Stimulated activated CD4-positive, alpha-beta T cell treated with anti-CD3 and anti-CD28 coated beads, Interleukin-2, amount 100 ng/mL, for 4 hours (primary cell): ENCODE measurements around the gene ACER3.
"Not testable (repeated sequence)": the region's sequence is repeated elsewhere in the genome, so short reads cannot be mapped to it uniquely, and the experiment has no call there.

Source experiments
- DNase-seq: peaks from one replicate; pipeline ENCODE4 v3.0.0-alpha.2; 2020; ENCODE audit warnings: low read depth

ACER3 gene

GRCh38 chr11:76836613-76837291 is 24.0 kb upstream of the ACER3 start:
- DNase-seq: no peak

- DNase-seq: no peak
Measured at GRCh38 chr11:76837696-76838677, 22.7 kb upstream of the ACER3 start.

DNA sequence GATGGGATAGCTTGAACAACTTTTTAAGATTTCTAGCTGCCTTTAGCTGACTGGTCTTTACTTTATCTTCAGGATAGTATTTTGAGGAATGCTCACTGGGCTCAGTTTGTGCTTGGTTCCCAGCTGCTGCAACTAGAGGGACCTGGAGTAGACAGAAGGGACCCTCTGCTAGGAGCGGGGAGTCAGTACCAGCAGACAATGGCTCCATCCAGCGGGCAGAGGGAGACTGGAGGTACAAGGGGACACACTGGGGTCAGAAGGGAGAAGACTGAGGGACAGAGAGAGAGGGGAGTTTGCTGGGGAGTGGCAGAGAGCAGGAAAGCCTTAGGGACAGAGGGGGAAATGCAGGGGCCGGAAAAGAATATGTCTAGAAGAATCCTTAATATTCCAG is 22.0 kb upstream of the ACER3 start:
- DNase-seq: no peak

- DNase-seq: no peak
Measured at GRCh38 chr11:76839311-76839710, 21.4 kb upstream of the ACER3 start.

DNA sequence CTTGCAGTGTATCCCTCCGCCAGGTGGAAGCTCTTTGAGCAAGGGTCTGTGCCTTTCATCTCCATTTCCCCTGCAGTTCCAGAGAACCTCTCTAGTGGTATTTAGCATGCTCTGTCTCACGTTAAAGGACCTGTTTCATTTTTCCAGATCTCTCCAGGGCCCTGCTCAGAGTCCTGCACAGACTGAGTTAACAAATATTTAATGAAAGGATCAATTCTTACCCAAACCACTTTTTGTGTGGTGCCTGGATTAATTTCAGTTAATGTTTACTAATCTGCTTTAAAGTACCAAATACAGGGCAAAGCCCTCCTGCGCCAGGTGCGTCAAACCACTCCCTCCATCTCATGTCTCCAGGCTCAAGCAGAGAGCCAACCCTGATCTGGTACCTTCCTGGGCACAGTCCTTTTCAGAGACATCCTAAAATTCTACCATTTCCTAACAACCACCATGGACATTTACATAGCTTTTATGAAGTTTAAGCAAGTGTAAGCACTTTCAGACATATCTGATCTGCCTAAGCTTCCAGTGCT is 18.7 kb upstream of the ACER3 start:
- DNase-seq: no peak

DNA sequence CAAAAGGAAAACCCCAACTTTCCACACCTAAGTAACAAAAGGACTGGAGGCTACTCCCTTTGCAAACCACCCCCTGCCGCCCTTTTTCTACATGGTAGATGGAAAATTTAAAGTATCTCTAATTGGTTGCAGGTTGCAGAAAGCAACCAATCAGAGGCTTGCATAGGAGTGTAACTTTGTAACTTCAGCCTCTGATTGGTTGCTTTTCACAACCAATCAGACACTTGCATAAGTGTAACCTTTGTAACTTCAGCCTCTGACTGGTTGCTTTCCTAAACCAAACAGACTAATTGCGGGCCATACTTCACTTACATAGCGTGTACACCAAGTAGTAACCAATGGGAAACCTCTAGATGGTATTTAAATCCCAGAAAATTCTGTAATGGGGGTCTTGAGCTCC is 16.8 kb upstream of the ACER3 start:
- no peak for DNase-seq

- DNase-seq: no peak
Measured at GRCh38 chr11:76844511-76844910, 16.2 kb upstream of the ACER3 start.

DNA sequence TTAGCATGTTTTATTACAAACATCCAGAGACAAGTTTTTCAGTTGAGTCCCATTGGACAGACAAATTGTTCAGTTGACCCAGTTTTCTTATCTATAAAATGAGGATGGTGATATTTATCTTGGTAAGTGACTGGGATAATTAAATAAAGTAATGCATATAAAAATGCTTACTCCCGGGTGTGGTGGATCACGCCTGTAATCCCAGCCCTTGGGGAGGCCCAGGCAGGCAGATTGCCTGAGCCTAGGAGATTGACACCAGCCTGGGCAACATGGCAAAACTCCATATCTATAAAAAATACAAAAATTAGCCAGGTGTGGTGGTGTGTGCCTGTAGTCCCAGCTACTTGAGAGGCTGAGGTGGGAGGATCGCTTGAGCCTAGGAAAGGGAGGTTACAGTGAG is 15.6 kb upstream of the ACER3 start:
- DNase-seq: no peak

- DNase-seq: no peak
Measured at GRCh38 chr11:76846441-76846840, 14.3 kb upstream of the ACER3 start.

GRCh38 chr11:76849376-76849775 is 11.3 kb upstream of the ACER3 start:
- no peak for DNase-seq

GRCh38 chr11:76850130-76850529 is 10.6 kb upstream of the ACER3 start:
- DNase-seq: no peak

DNA sequence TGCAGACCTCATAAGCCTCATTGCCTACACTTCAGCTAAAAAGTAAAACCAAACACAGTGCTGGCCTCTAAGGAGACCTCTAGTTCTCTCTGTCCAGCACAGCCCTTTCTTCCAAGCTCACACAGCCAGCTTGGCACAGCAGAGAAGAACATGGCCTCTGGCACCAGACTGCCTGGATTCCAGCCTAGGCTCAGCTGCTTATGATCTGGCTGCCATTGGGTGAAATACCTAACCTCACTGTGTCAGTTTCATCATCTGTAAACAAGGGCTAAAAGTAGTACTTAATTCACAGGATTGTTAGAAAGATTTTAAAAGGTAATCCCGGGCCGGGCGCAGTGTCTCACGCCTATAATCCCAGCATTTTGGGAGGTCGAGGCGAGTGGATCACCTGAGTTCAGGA is 9.9 kb upstream of the ACER3 start:
- DNase-seq: no peak

DNA sequence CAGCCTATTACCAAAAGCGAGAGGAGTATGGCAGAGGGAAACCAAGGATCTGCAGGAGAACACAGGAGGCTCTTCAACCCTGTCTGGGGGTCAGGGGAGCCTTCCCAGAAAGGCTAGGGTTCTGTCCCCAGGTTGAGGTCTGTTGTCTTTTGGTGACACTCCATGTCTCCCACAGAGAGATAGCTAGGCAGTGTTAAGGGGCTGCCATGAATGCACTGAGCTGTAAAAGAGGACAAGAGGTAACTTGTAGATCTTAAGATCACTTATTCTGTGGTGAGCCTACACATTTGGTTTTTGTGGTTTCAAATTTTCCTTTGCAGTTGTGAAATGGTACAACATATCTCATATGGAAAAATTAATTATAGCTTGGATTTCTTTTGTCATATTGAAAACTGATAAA is 6.0 kb upstream of the ACER3 start:
- DNase-seq: no peak

- DNase-seq: not testable (repeated sequence)
Measured at GRCh38 chr11:76855670-76856069, 5.0 kb upstream of the ACER3 start.

GRCh38 chr11:76856106-76856505 is 4.6 kb upstream of the ACER3 start:
- DNase-seq: no peak

GRCh38 chr11:76856571-76856970 is 4.1 kb upstream of the ACER3 start:
- DNase-seq: no peak

GRCh38 chr11:76857781-76858410 is 2.8 kb upstream of the ACER3 start:
- DNase-seq: no peak

DNA sequence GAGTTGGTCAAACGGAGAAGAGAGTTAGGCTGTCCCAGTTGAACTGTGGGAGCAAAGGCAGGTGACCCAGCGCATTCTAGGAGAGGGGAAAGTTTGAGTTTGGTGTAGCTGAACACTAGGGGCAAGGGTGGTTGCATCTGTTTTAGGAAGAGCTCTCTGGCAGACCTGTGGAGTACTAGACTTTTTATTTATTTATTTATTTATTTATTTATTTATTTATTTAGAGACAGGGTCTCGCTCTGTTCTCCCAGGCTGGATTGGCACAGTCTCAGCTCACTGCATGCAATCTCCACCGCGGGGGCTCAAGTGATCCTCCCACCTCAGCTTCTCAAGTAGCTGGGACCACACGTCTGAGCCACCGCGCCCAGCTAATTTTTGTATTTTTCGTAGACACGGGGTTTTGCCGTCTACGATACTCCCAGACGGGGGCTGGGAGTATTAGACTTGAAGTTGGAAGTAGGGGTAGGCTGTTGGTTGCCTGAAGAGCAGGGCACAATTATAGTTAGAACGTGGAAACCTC is 950 bp upstream of the ACER3 start:
- no peak for DNase-seq

GRCh38 chr11:76861490-76861953 is 804 bp downstream of the ACER3 start:
- no peak for DNase-seq

DNA sequence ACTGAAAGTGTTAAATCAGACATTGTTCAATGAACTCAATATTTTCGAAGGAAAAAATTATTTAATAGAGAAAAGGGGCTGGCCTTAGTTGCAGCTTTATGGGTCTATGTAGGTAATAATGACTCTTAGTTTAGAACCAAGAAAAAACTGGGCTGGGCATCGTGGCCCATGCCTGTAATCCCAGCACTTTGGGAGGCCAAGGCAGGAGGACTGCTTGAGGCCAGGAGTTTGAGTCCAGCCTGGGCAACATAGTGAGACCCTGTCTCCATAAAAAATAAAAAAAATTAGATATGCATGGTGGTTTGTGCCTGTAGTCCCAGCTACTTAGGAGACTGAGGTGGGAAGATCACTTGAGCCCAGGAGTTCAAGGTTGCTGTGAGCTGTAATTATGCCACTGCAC is 2.1 kb downstream of the ACER3 start:
- not testable (repeated sequence) for DNase-seq

DNA sequence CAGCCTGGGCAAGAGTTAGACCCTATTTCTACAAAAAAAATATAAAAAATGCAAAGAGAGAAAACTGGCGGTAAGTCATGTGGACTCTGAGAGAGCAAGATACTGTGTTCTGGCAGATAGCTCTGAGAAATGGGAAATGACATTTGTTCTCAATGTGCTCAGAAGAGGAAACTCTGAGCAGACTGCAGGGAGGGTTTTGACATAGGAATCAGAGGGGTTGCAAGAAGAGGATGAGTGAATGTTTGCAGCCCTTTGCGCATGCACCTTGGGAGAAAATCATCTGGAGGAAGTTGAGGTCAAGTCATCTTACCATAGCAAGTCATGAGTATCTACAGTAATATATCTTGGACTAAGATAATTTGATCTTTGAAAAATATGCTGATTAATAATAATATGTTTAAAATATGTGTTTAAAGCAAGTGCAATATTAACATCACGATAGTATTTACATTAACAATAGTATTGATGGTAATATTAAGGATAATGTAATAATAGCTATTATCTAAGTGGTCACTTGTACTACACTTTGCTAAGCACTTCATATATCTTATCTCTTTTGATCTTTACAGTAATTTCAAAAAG is 2.6 kb downstream of the ACER3 start:
- no peak for DNase-seq
